NT2/D1 (cell line): Measurements from ENCODE around the gene GCN1.
A peak's percentile ranks its signal among the peaks of the same experiment; 100 is the strongest.

Source experiments
- DNase-seq: peaks from one replicate; pipeline ENCODE4 v3.0.0-alpha.2; 2011; ENCODE audit warnings: low read depth, low spot score
- H3K27me3 ChIP-seq: 2 replicates; pipeline ENCODE4 v1.6.0; 2011; ENCODE audit warnings: mild to moderate bottlenecking; ENCODE audit not compliant: insufficient read length, insufficient read depth
- H3K36me3 ChIP-seq: 2 replicates; pipeline ENCODE4 v1.6.1; 2011; ENCODE audit warnings: mild to moderate bottlenecking, low read length, mixed read lengths; ENCODE audit not compliant: insufficient read depth, insufficient read length
- H3K4me1 ChIP-seq: 2 replicates; pipeline ENCODE4 v1.5.1; 2011; ENCODE audit not compliant: insufficient read depth, insufficient read length
- H3K4me3 ChIP-seq: 2 replicates; pipeline ENCODE4 v1.5.1; 2011; ENCODE audit warnings: low read depth; ENCODE audit not compliant: insufficient read length
- H3K9ac ChIP-seq: 2 replicates; pipeline ENCODE4 v1.6.0; 2011; ENCODE audit warnings: low read depth; ENCODE audit not compliant: insufficient read length
- H3K9me3 ChIP-seq: 2 replicates; pipeline ENCODE4 v1.5.1; 2011; ENCODE audit warnings: mild to moderate bottlenecking, low read length; ENCODE audit not compliant: insufficient read depth
- SUZ12 ChIP-seq: IDR thresholded peaks from 2 replicates; pipeline ENCODE4 v1.6.1; 2011; ENCODE audit not compliant: insufficient read length, insufficient read depth; ENCODE audit errors: extremely low read depth
- YY1 ChIP-seq: IDR thresholded peaks from 2 replicates; pipeline ENCODE4 v1.6.1; 2011; ENCODE audit not compliant: insufficient read length, insufficient read depth
- ZNF274 ChIP-seq: IDR thresholded peaks from 2 replicates; pipeline ENCODE4 v1.6.1; 2011; ENCODE audit warnings: mild to moderate bottlenecking, low read depth, low read length

The GCN1 gene

GRCh38 chr12:120194534-120195395 lies at the start of gene GCN1:
Gene GCN1 (minus strand): TSS chr12:120194715. CDS start chr12:120194697, 18 bp downstream.
- TF ChIP-seq YY1 (peak; percentile 79), ZNF274 (no peak)
- H3K4me1 ChIP-seq: peaks cover 14% of the 10 kb centered on the region
- no peaks in the 10 kb centered on the region for H3K27me3 ChIP-seq
- H3K36me3 ChIP-seq: peaks cover 66% of the 10 kb centered on the region
- DNase-seq: peak; percentile 74
- H3K4me3 ChIP-seq: peak within 1 kb of the TSS; percentile 95
- H3K9ac ChIP-seq: peak within 1 kb of the TSS; percentile 100
- no peaks in the 10 kb centered on the region for H3K9me3 ChIP-seq

GRCh38 chr12:120242971-120243699 lies 48.6 kb upstream of the GCN1 start:
- H3K4me1 ChIP-seq: peaks cover 10% of the 10 kb centered on the region
- TF ChIP-seq YY1 (no peak), SUZ12 (no peak)
- H3K27me3 ChIP-seq: no peaks in the 10 kb centered on the region
- H3K36me3 ChIP-seq: peaks cover 39% of the 10 kb centered on the region
- no peak for DNase-seq
- H3K9ac ChIP-seq: no peak overlapping the region
- no peak overlapping the region for H3K4me3 ChIP-seq
- H3K9me3 ChIP-seq: no peaks in the 10 kb centered on the region

DNA sequence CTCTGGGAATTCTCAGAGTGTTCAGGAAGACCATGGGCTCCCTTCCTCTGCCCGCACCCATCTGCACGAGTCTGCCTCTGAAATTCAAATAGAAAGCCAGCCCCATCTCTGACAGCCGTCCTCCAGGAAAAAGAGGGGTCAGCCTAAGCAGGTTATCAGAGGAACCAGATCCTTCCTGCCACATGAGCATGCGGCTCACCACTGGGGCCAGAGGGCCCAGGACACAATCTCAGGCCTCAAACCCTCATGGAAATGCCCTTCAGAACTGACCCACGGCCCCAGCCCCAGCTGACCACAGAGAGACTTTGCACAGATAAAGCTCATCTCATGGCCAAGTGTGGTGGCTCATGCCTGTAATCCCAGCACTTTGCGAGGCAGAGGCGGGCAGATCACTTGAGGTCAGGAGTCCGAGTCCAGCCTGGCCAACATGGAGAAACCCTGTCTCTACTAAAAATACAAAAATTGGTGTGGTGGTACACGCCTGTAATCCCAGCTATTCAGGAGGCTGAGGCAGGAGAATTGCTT lies 47.8 kb upstream of the GCN1 start:
- Histone ChIP-seq H3K9me3 (no peaks in the 10 kb centered on the region), H3K27me3 (no peaks in the 10 kb centered on the region), H3K4me3 (no peak overlapping the region), H3K36me3 (peaks cover 41% of the 10 kb centered on the region), H3K4me1 (peaks cover 17% of the 10 kb centered on the region), H3K9ac (no peak overlapping the region)
- no peak for TF ChIP-seq YY1
- no peak for TF ChIP-seq ZNF274
- TF ChIP-seq SUZ12: no peak
- no peak for DNase-seq

- DNase-seq: no peak
- TF ChIP-seq ZNF274: no peak
- TF ChIP-seq SUZ12: no peak
- no peak for TF ChIP-seq YY1
- Histone ChIP-seq H3K4me3 (no peak overlapping the region), H3K9me3 (no peaks in the 10 kb centered on the region), H3K36me3 (peaks cover 43% of the 10 kb centered on the region), H3K9ac (no peak overlapping the region), H3K27me3 (no peaks in the 10 kb centered on the region), H3K4me1 (peaks cover 18% of the 10 kb centered on the region)
Observed at GRCh38 chr12:120241561-120242274, 47.2 kb upstream of the GCN1 start.

DNA sequence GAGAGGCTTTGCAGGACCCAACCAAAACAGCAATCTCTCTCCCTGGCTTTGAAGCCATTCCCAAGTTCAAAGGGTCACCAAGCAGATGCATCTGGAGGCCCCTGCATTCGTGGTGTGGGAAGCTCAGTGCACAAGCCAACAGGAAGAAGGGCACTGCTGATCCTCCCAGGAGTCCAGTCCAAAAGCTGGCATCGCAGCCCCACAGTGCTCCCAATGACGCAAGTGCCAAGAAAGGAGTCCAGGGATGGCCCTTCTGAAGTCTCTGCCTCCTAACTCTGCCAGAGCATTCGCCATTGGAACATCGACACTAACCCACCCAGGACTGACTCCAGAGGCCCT lies 45.9 kb upstream of the GCN1 start:
- no peak for DNase-seq
- Histone ChIP-seq H3K9me3 (no peaks in the 10 kb centered on the region), H3K9ac (no peak overlapping the region), H3K27me3 (no peaks in the 10 kb centered on the region), H3K4me1 (peaks cover 25% of the 10 kb centered on the region), H3K36me3 (peaks cover 47% of the 10 kb centered on the region), H3K4me3 (no peak overlapping the region)
- no peak for TF ChIP-seq SUZ12

DNA sequence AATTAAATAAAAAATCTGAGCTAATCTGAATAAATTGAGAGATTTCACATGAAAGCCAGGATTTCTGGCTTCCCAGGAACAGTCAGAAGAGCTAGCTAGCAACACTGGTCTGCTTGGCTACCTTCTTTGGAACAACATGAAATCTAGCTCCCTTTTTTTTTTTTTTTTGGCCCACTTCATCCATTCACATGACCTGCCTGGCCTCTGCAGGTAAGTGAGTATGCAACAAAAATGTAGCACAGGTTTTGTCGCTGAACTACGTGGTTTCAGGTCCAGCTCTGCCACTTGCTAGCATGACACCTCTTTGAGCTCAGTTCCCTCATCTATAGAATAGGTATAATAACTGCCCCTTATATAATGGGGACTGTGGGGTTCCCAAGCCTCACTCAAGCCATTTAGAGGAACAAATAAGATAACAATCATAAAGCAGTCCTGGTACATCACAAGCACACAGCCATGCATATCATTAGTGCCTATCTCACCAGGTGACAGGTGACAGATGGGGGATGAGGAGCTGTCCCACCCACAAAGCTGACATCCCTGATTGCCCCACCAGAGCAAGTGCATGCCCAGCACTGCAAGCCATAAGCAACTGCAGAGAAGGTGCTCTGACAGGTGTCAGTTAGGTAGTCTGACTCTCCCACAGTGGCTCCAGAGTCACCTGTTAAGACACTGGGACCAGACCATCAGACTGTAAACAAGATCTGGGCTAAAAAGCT lies 45.4 kb upstream of the GCN1 start:
- TF ChIP-seq SUZ12 (no peak), ZNF274 (no peak), YY1 (no peak)

DNA sequence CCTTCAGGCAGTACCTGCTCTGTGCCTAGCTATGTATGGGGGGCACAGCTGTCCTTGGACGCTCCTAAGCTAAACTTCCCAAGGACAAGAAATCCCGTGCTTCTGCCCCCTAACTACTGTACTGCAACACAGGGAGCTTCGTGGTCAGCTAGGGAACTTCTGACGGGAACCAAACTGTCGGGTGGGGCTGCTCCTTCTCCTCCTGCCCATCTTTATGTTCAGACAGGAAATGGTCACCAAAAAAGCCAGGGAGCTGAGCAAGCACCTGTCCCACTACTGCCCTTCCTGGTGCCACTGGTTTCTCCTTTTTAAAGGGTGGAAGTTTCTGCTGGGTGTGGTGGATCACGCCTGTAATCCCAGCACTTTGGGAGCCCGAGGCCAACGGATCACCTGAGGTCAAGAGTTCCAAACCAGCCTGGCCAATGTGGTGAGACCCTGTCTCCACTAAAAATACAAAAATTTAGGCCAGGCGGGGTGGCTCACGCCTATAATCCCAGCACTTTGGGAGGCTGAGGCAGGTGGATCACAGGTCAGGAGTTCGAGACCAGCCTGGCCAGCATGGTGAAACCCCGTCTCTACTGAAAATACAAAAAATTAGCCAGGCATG lies 44.4 kb upstream of the GCN1 start:
- no peak for DNase-seq
- no peak overlapping the region for H3K9ac ChIP-seq
- H3K4me1 ChIP-seq: peaks cover 35% of the 10 kb centered on the region
- H3K4me3 ChIP-seq: no peak overlapping the region
- no peaks in the 10 kb centered on the region for H3K27me3 ChIP-seq
- peaks cover 46% of the 10 kb centered on the region for H3K36me3 ChIP-seq
- H3K9me3 ChIP-seq: no peaks in the 10 kb centered on the region
- TF ChIP-seq ZNF274: no peak
- no peak for TF ChIP-seq SUZ12
- TF ChIP-seq YY1: no peak

More for the DNA sequence above, 45.4 kb upstream of the GCN1 start:
- Histone ChIP-seq H3K36me3 (peaks cover 47% of the 10 kb centered on the region), H3K4me3 (no peak overlapping the region), H3K4me1 (peaks cover 30% of the 10 kb centered on the region), H3K9me3 (no peaks in the 10 kb centered on the region), H3K9ac (no peak overlapping the region), H3K27me3 (no peaks in the 10 kb centered on the region)
- DNase-seq: no peak
